SK-N-MC (cell line): ENCODE data around the gene PTPRN2.

Experiments used
- EZH2 ChIP-seq: fragments of 200-600 bp; sonication (generic); IDR thresholded peaks from one replicate; pipeline ENCODE4 v1.6.1; 2017; ENCODE audit warnings: antibody characterized with exemption
- POLR2AphosphoS5 ChIP-seq: IDR thresholded peaks from 2 replicates; pipeline ENCODE4 v1.6.1; 2012; ENCODE audit warnings: mild to moderate bottlenecking, low read depth, low read length, borderline replicate concordance

DNA sequence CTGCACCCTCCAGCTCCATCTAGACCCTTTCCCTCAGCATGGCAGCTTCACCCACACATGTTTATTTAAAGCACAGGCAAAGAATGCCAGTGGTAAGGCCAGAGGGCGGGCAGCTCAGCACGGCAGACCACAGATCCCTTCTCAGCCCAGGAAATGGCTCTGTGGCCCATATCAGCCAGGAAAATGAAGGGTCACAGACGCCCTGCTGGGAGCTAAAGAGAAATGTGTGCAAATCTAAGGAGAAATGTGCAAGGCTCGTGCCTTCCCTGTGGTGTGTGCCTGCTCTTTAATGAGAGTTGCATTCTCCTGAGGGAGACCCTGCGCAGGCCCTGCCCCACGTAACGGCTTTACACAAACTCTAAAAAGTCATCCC is 23.0 kb downstream of the PTPRN2 start:
- TF ChIP-seq POLR2AphosphoS5 (no peak), EZH2 (no peak)
